ENCODE data around the gene BCL6B.
"Not testable (repeated sequence)": the region's sequence is repeated elsewhere in the genome, so short reads cannot be mapped to it uniquely, and the experiment has no call there.

The BCL6B gene

GRCh38 chr17:7022781-7023571, at the start of gene BCL6B:
TSS of gene BCL6B (plus strand) at chr17:7023050. CDS start at chr17:7023672, 622 bp downstream.
- Mint-ChIP-seq H3K4me3 (peak within 1 kb of the TSS; percentile 71), H3K4me1 (peaks cover 45% of the 10 kb centered on the region), H3K27ac (peak within 1 kb of the TSS; percentile 90), H3K9me3 (no peaks in the 10 kb centered on the region), H3K36me3 (no peaks in the 10 kb centered on the region), H3K27me3 (no peaks in the 10 kb centered on the region)
- no peak for ATAC-seq

- H3K4me1 Mint-ChIP-seq, ATAC-seq, H3K9me3 Mint-ChIP-seq, H3K4me3 Mint-ChIP-seq, H3K27me3 Mint-ChIP-seq, H3K27ac Mint-ChIP-seq, H3K36me3 Mint-ChIP-seq: not testable (repeated sequence)
Observed at GRCh38 chr17:6979440-6979839, 43.4 kb upstream of the BCL6B start.

- Mint-ChIP-seq H3K27ac (no peak overlapping the region), H3K4me3 (no peak overlapping the region)
Observed at GRCh38 chr17:6981426-6981825, 41.4 kb upstream of the BCL6B start.

GRCh38 chr17:6985266-6985665, 37.6 kb upstream of the BCL6B start:
- Mint-ChIP-seq H3K27ac (no peak overlapping the region), H3K9me3 (no peaks in the 10 kb centered on the region), H3K27me3 (no peaks in the 10 kb centered on the region), H3K4me3 (no peak overlapping the region), H3K4me1 (peaks cover 7% of the 10 kb centered on the region), H3K36me3 (peaks cover 13% of the 10 kb centered on the region)
- ATAC-seq: no peak

More at GRCh38 chr17:6981426-6981825, 41.4 kb upstream of the BCL6B start:
- ATAC-seq: no peak
- H3K9me3 Mint-ChIP-seq: peaks cover 2% of the 10 kb centered on the region
- H3K27me3 Mint-ChIP-seq: no peaks in the 10 kb centered on the region
- peaks cover 7% of the 10 kb centered on the region for H3K4me1 Mint-ChIP-seq
- H3K36me3 Mint-ChIP-seq: peaks cover 19% of the 10 kb centered on the region

GRCh38 chr17:6986676-6987075, 36.2 kb upstream of the BCL6B start:
- H3K27ac Mint-ChIP-seq: no peak overlapping the region
- no peak for ATAC-seq
- no peaks in the 10 kb centered on the region for H3K4me1 Mint-ChIP-seq
- H3K9me3 Mint-ChIP-seq: no peaks in the 10 kb centered on the region
- H3K4me3 Mint-ChIP-seq: no peak overlapping the region
- peaks cover 13% of the 10 kb centered on the region for H3K36me3 Mint-ChIP-seq
- no peaks in the 10 kb centered on the region for H3K27me3 Mint-ChIP-seq

GRCh38 chr17:6989779-6990178, 33.1 kb upstream of the BCL6B start:
- H3K9me3 Mint-ChIP-seq: no peaks in the 10 kb centered on the region
- H3K27me3 Mint-ChIP-seq: no peaks in the 10 kb centered on the region

GRCh38 chr17:6993613-6994056, 29.2 kb upstream of the BCL6B start:
- H3K4me3 Mint-ChIP-seq, ATAC-seq, H3K27me3 Mint-ChIP-seq, H3K9me3 Mint-ChIP-seq, H3K27ac Mint-ChIP-seq: not testable (repeated sequence)
- Mint-ChIP-seq H3K4me1 (peaks cover 13% of the 10 kb centered on the region), H3K36me3 (peaks cover 26% of the 10 kb centered on the region)

More at GRCh38 chr17:6989779-6990178, 33.1 kb upstream of the BCL6B start:
- H3K4me1 Mint-ChIP-seq: peaks cover 7% of the 10 kb centered on the region
- ATAC-seq: no peak
- H3K36me3 Mint-ChIP-seq: peaks cover 15% of the 10 kb centered on the region
- H3K4me3 Mint-ChIP-seq: no peak overlapping the region
- H3K27ac Mint-ChIP-seq: no peak overlapping the region

- Mint-ChIP-seq H3K27me3 (no peaks in the 10 kb centered on the region), H3K4me1 (peaks cover 13% of the 10 kb centered on the region), H3K4me3 (no peak overlapping the region), H3K9me3 (no peaks in the 10 kb centered on the region), H3K27ac (no peak overlapping the region), H3K36me3 (peaks cover 29% of the 10 kb centered on the region)
- ATAC-seq: no peak
Observed at GRCh38 chr17:6994118-6994598, 28.7 kb upstream of the BCL6B start.

GRCh38 chr17:6994666-6995256, 28.1 kb upstream of the BCL6B start:
- no peaks in the 10 kb centered on the region for H3K9me3 Mint-ChIP-seq
- peaks cover 35% of the 10 kb centered on the region for H3K36me3 Mint-ChIP-seq
- H3K27ac Mint-ChIP-seq: no peak overlapping the region
- H3K27me3 Mint-ChIP-seq: no peaks in the 10 kb centered on the region
- H3K4me1 Mint-ChIP-seq: peaks cover 13% of the 10 kb centered on the region
- ATAC-seq: no peak
- H3K4me3 Mint-ChIP-seq: no peak overlapping the region

GRCh38 chr17:6995500-6996255, 27.2 kb upstream of the BCL6B start, which contains the start of gene ALOX12:
TSS of gene ALOX12 (plus strand) at chr17:6996049. CDS start at chr17:6996118, 69 bp downstream.
- no peak for ATAC-seq
- Mint-ChIP-seq H3K4me1 (peaks cover 13% of the 10 kb centered on the region), H3K9me3 (no peaks in the 10 kb centered on the region), H3K27ac (no peak within 1 kb of the TSS), H3K4me3 (no peak within 1 kb of the TSS), H3K36me3 (peaks cover 42% of the 10 kb centered on the region), H3K27me3 (no peaks in the 10 kb centered on the region)

- Mint-ChIP-seq H3K27ac (no peak overlapping the region), H3K4me3 (no peak overlapping the region), H3K4me1 (peaks cover 18% of the 10 kb centered on the region), H3K27me3 (no peaks in the 10 kb centered on the region), H3K9me3 (no peaks in the 10 kb centered on the region), H3K36me3 (peaks cover 50% of the 10 kb centered on the region)
- peak; percentile 12 for ATAC-seq
Observed at GRCh38 chr17:6996256-6997011, 26.4 kb upstream of the BCL6B start.

GRCh38 chr17:6997171-6997570, 25.7 kb upstream of the BCL6B start:
- Mint-ChIP-seq H3K27ac (no peak overlapping the region), H3K9me3 (no peaks in the 10 kb centered on the region), H3K27me3 (no peaks in the 10 kb centered on the region), H3K4me3 (no peak overlapping the region), H3K36me3 (peaks cover 57% of the 10 kb centered on the region), H3K4me1 (peaks cover 25% of the 10 kb centered on the region)
- ATAC-seq: no peak

GRCh38 chr17:6998855-6999508, 23.9 kb upstream of the BCL6B start:
- no peaks in the 10 kb centered on the region for H3K27me3 Mint-ChIP-seq
- peaks cover 24% of the 10 kb centered on the region for H3K4me1 Mint-ChIP-seq
- H3K9me3 Mint-ChIP-seq: no peaks in the 10 kb centered on the region
- H3K4me3 Mint-ChIP-seq: no peak overlapping the region
- H3K27ac Mint-ChIP-seq: no peak overlapping the region
- no peak for ATAC-seq
- peaks cover 64% of the 10 kb centered on the region for H3K36me3 Mint-ChIP-seq

- peaks cover 66% of the 10 kb centered on the region for H3K36me3 Mint-ChIP-seq
- no peak overlapping the region for H3K4me3 Mint-ChIP-seq
- no peak for ATAC-seq
- H3K27me3 Mint-ChIP-seq: no peaks in the 10 kb centered on the region
- H3K27ac Mint-ChIP-seq: no peak overlapping the region
- no peaks in the 10 kb centered on the region for H3K9me3 Mint-ChIP-seq
- peaks cover 30% of the 10 kb centered on the region for H3K4me1 Mint-ChIP-seq
Observed at GRCh38 chr17:7001318-7001961, 21.4 kb upstream of the BCL6B start.

Data from stimulated activated memory B cell treated with anti-CD40 and anti-IgM and Interleukin-4, amounts not matched to agents 10 μg/mL and 1 μg/mL and 100 μg/mL, for 72 hours (primary cell).